ENCODE results near the gene C2orf76. TPM values are rescaled to one million over a fixed set of nuclear protein-coding genes. Genes with fewer than 3 reads are reported as not detected.

C2orf76 gene
- total and polyA plus RNA-seq, 10 of the 15 experiments (the other 5 are each of a cell fraction or from before 2014, with no cell fraction given) = 14.0 to 46.1 (median 25.4) TPM

- in situ Hi-C loops (cut with MboI) (no loop called here), intact Hi-C loops (cut with micrococcal nuclease; ENCODE audit: unreplicated experiment) (no loop called here)
- no peak for ATAC-seq
- peak overlapping the region; percentile 26; the same call in 1 of the 2 replicates for H3K27ac ChIP-seq (ENCODE audit: control insufficient read depth, insufficient read depth)
- TF ChIP-seq NR2C2 (IDR thresholded peaks at IDR 0.05; ENCODE audit: borderline replicate concordance, control insufficient read depth, insufficient read length, low read depth) (no peak), GABPA (IDR thresholded peaks at IDR 0.05; ENCODE audit: low read depth) (0 out of 2 replicates have a peak, but pooled peaks have one; percentile 12)
- no peaks in the 10 kb centered on the region for H3K36me3 ChIP-seq (ENCODE audit: control insufficient read depth in 2 of 2, insufficient read depth in 2 of 2, low read length in 1 of 2)
- no peaks in the 10 kb centered on the region for H3K79me2 ChIP-seq (ENCODE audit: control insufficient read depth, insufficient read depth, low read length)
- POLR2A ChIA-PET = interaction anchor here (0.8 to 2.7 kb wide), 7 partner anchors 10 to 48 kb away, joined by 3 to 31 read pairs (median 4); partner anchors contain the start of genes C2orf76 and DBI
- H2AFZ ChIP-seq (ENCODE audit: control insufficient read depth, low read depth, low read length) = peak overlapping the region; percentile 72; the same call in 1 of the 2 replicates
- H3K4me1 ChIP-seq (ENCODE audit: control insufficient read depth, insufficient read depth, low read length) = peaks cover 17% of the 10 kb centered on the region
- H3K27me3 ChIP-seq (replicated peaks in 1 of 2; ENCODE audit: control insufficient read depth in 2 of 2, insufficient read depth in 2 of 2, low read length in 1 of 2) = no peaks in the 10 kb centered on the region
- FAIRE-seq = no peak
- no peaks in the 10 kb centered on the region for H3K9me3 ChIP-seq (replicated peaks; ENCODE audit: control insufficient read depth, insufficient read depth, low read length)
- RAD21 ChIA-PET (ENCODE audit: unreplicated experiment) = interaction anchor here (0.6 to 2.3 kb wide), 7 partner anchors 12 to 103 kb away, joined by 3 to 44 read pairs (median 4); partner anchors contain the start of genes C2orf76 and DBI
- H3K4me3 ChIP-seq = no peak overlapping the region
- CTCF ChIA-PET = interaction anchor here (0.6 to 2.0 kb wide), 6 partner anchors 11 to 363 kb away, joined by 3 to 30 read pairs (median 3); partner anchors contain the start of genes C2orf76 and DBI
- no TSS peak for BruUV-seq (replicated peaks)
- H4K20me1 ChIP-seq (ENCODE audit: control insufficient read depth, insufficient read depth) = no peaks in the 10 kb centered on the region
- peak overlapping the region; percentile 51 for H3K4me2 ChIP-seq (ENCODE audit: control insufficient read depth, insufficient read depth)
- SMC1A ChIA-PET (ENCODE audit: uncharacterized antibody, unreplicated experiment) = interaction anchor here (0.9 to 2.8 kb wide), 8 partner anchors 11 to 48 kb away, joined by 3 to 43 read pairs (median 4); partner anchors contain the start of genes C2orf76 and DBI
- WGBS (ENCODE audit: insufficient coverage, insufficient replicate concordance, low lambda C conversion rate, missing lambda C conversion rate) = 84% methylated on average over 7 of the region's 7 CpGs
- DNase-seq (ENCODE audit: low read depth, low spot score) = no peak
- peak overlapping the region; percentile 30; the same call in 1 of the 2 replicates for H3K9ac ChIP-seq (ENCODE audit: control insufficient read depth, insufficient read depth, low read length)
Observed at GRCh38 chr2:119339562-119339923, 27.1 kb downstream of the C2orf76 start.

GRCh38 chr2:119338826-119339561, 27.6 kb downstream of the C2orf76 start:
- ATAC-seq (peak; percentile 100), DNase-seq (ENCODE audit: low read depth, low spot score) (peak; percentile 48), FAIRE-seq (peak; percentile 97)
- H3K27ac ChIP-seq (ENCODE audit: control insufficient read depth, insufficient read depth) = peak overlapping the region; percentile 26; the same call in 1 of the 2 replicates
- no peaks in the 10 kb centered on the region for H3K36me3 ChIP-seq (ENCODE audit: control insufficient read depth in 2 of 2, insufficient read depth in 2 of 2, low read length in 1 of 2)
- SMC1A ChIA-PET (ENCODE audit: uncharacterized antibody, unreplicated experiment) = interaction anchor here (0.5 to 2.8 kb wide), 9 partner anchors 11 to 48 kb away, joined by 3 to 43 read pairs (median 4); partner anchors contain the start of genes C2orf76 and DBI
- 17% methylated on average over 6 of the region's 6 CpGs for WGBS (ENCODE audit: insufficient coverage, insufficient replicate concordance, low lambda C conversion rate, missing lambda C conversion rate)
- no peak overlapping the region for H3K4me3 ChIP-seq
- H3K79me2 ChIP-seq (ENCODE audit: control insufficient read depth, insufficient read depth, low read length) = no peaks in the 10 kb centered on the region
- RAD21 ChIA-PET (ENCODE audit: unreplicated experiment) = interaction anchor here (0.6 to 2.3 kb wide), 9 partner anchors 12 to 102 kb away, joined by 3 to 44 read pairs (median 4); partner anchors contain the start of genes C2orf76 and DBI
- no peaks in the 10 kb centered on the region for H4K20me1 ChIP-seq (ENCODE audit: control insufficient read depth, insufficient read depth)
- peak overlapping the region; percentile 51 for H3K4me2 ChIP-seq (ENCODE audit: control insufficient read depth, insufficient read depth)
- H3K4me1 ChIP-seq (ENCODE audit: control insufficient read depth, insufficient read depth, low read length) = peaks cover 17% of the 10 kb centered on the region
- peak overlapping the region; percentile 72 for H2AFZ ChIP-seq (ENCODE audit: control insufficient read depth, low read depth, low read length)
- intact Hi-C loops (cut with micrococcal nuclease; ENCODE audit: unreplicated experiment) = no loop called here
- CTCF ChIA-PET = interaction anchor here (0.6 to 2.0 kb wide), 5 partner anchors 11 to 138 kb away, joined by 3 to 30 read pairs (median 3); partner anchors contain the start of genes C2orf76 and DBI
- POLR2A ChIA-PET = interaction anchor here (0.8 to 2.7 kb wide), 7 partner anchors 10 to 49 kb away, joined by 3 to 31 read pairs (median 4); partner anchors contain the start of genes C2orf76 and DBI
- H3K9me3 ChIP-seq (replicated peaks; ENCODE audit: control insufficient read depth, insufficient read depth, low read length) = no peaks in the 10 kb centered on the region
- H3K27me3 ChIP-seq (replicated peaks in 1 of 2; ENCODE audit: control insufficient read depth in 2 of 2, insufficient read depth in 2 of 2, low read length in 1 of 2) = no peaks in the 10 kb centered on the region
- H3K9ac ChIP-seq (ENCODE audit: control insufficient read depth, insufficient read depth, low read length) = peak overlapping the region; percentile 30; the same call in 1 of the 2 replicates
- in situ Hi-C loops (cut with MboI) = no loop called here
- BruUV-seq (replicated peaks) = no TSS peak
- TF ChIP-seq RAD51 (IDR thresholded peaks at IDR 0.05) = peak; percentile 94
- peak; percentile 24; the same call in 1 of the 2 replicates for TF ChIP-seq ATF3 (IDR thresholded peaks at IDR 0.05; ENCODE audit: borderline replicate concordance, extremely low read depth, low read depth, low read length)
- peak; percentile 85 for TF ChIP-seq MLLT1 (IDR thresholded peaks at IDR 0.05)
- peak; percentile 52; the same call in 1 of the 2 replicates for TF ChIP-seq SPI1 (IDR thresholded peaks at IDR 0.05; ENCODE audit: borderline replicate concordance, insufficient read depth, low read depth, low read length)
- TF ChIP-seq FOXK2 (IDR thresholded peaks at IDR 0.05) = no peak
- TF ChIP-seq ASH2L (IDR thresholded peaks at IDR 0.05; ENCODE audit: borderline replicate concordance, low read depth) = no peak
- TF ChIP-seq USF1 (IDR thresholded peaks at IDR 0.05; ENCODE audit: borderline replicate concordance, extremely low read length, insufficient read depth, low read depth, low read length) = peak; percentile 79
- peak; percentile 41 for TF ChIP-seq SP1 (IDR thresholded peaks at IDR 0.05; ENCODE audit: low read depth, low read length)

Measured in GM12878 (cell line).